B cell (primary cell): ENCODE results near the gene DIRAS1. TPM values are rescaled to one million over a fixed set of nuclear protein-coding genes. Genes with fewer than 3 reads are reported as not detected.

ENCODE experiments used
- ATAC-seq: fragments of 200-7000 bp; cut with Tn5 transposase; one replicate; pipeline ENCODE4 v1.10.0; 2021; ENCODE audit warnings: low read depth, mild to moderate bottlenecking, moderate number of reproducible peaks, moderate library complexity
- CTCF ChIA-PET: fragments of 350-600 bp; sonication (Branson Sonifier 250); formaldehyde crosslinking; loops from one replicate; lab custom pipeline; 2021; ENCODE audit warnings: antibody characterized with exemption, inconsistent platforms; lab: Charles Lee
- POLR2A ChIA-PET: fragments of 350-600 bp; sonication (Branson Sonifier 250); formaldehyde crosslinking; loops from one replicate; lab custom pipeline; 2021; ENCODE audit warnings: antibody characterized with exemption; lab: Charles Lee
- DNase-seq: peaks from one replicate; pipeline ENCODE4 v3.0.0; 2013
- H2AFZ ChIP-seq: 2 replicates; pipeline ENCODE4 v1.6.1; 2012; ENCODE audit warnings: mild to moderate bottlenecking, low read depth, low read length; ENCODE audit not compliant: insufficient read depth, poor library complexity, severe bottlenecking
- H3K27ac ChIP-seq, 2 donors: 1 replicate in 1 of 2; 2 replicates in 1 of 2; pipeline ENCODE4 v1.5.1; 2012 to 2013; ENCODE audit warnings: low read length in 2 of 2, mild to moderate bottlenecking in 2 of 2, moderate library complexity in 1 of 2
- H3K27me3 ChIP-seq, 4 experiments: fragments of 200-600 bp in 1 of 4; sonication (generic) in 1 of 4; replicated peaks in 1 of 4; 1 replicate in 2 of 4; 2 replicates in 2 of 4; pipeline versions ENCODE4 v1.6.1 to v1.7.0; 2013 to 2016; ENCODE audit warnings: low read length in 3 of 4, mild to moderate bottlenecking in 2 of 4, mixed read lengths in 1 of 4, moderate library complexity in 1 of 4; ENCODE audit not compliant: insufficient read depth in 4 of 4, control insufficient read depth in 3 of 4; ENCODE audit errors: control extremely low read depth in 1 of 4
- H3K36me3 ChIP-seq, 2 experiments: replicated peaks in 1 of 2; 1 replicate in 1 of 2; 2 replicates in 1 of 2; pipeline versions ENCODE4 v1.6.1 to v1.7.1; 2013; ENCODE audit warnings: low read length in 1 of 2; ENCODE audit not compliant: insufficient read depth in 2 of 2, control insufficient read depth in 1 of 2; ENCODE audit errors: control extremely low read depth in 1 of 2, extremely low read depth in 1 of 2
- H3K4me1 ChIP-seq, 2 donors: fragments of 200-600 bp in 1 of 2; sonication (generic) in 1 of 2; 1 replicate in 1 of 2; 2 replicates in 1 of 2; pipeline versions ENCODE4 v1.5.1 to v1.6.1; 2013 to 2017; ENCODE audit warnings: low read length in 2 of 2; ENCODE audit not compliant: control insufficient read depth in 2 of 2, insufficient read depth in 2 of 2
- H3K4me2 ChIP-seq: replicated peaks from 2 replicates; pipeline ENCODE3; 2012; ENCODE audit warnings: mild to moderate bottlenecking, low read depth, low read length; ENCODE audit not compliant: poor library complexity, severe bottlenecking
- H3K4me3 ChIP-seq, 5 experiments: fragments of 200-600 bp in 1 of 5; sonication (generic) in 1 of 5; 1 replicate in 3 of 5; 2 replicates in 2 of 5; pipeline versions ENCODE4 v1.5.1 to v1.7.0; 2011 to 2016; ENCODE audit warnings: low read length in 4 of 5, mild to moderate bottlenecking in 4 of 5, low read depth in 2 of 5, control low read depth in 1 of 5, moderate library complexity in 1 of 5; ENCODE audit not compliant: insufficient read depth in 1 of 5; ENCODE audit errors: control extremely low read depth in 1 of 5, extremely low read depth in 1 of 5
- H3K79me2 ChIP-seq: fragments of 200-600 bp; sonication (generic); one replicate; pipeline ENCODE4 v1.6.0; 2016; ENCODE audit warnings: low read length; ENCODE audit not compliant: control insufficient read depth, insufficient read depth
- H3K9ac ChIP-seq: fragments of 200-600 bp; sonication (generic); 2 replicates; pipeline ENCODE4 v1.6.1; 2017; ENCODE audit warnings: mild to moderate bottlenecking, low read length, moderate library complexity
- H3K9me3 ChIP-seq, 3 donors: one replicate each; pipeline versions ENCODE4 v1.6.1 to v1.7.1; 2013; ENCODE audit warnings: low read length in 2 of 3; ENCODE audit not compliant: control insufficient read depth in 2 of 3, insufficient read depth in 1 of 3; ENCODE audit errors: control extremely low read depth in 1 of 3
- H4K20me1 ChIP-seq: 2 replicates; pipeline ENCODE4 v1.6.0; 2012; ENCODE audit warnings: mild to moderate bottlenecking, low read length; ENCODE audit not compliant: insufficient read depth, control insufficient read depth, poor library complexity, severe bottlenecking
- H3K27ac Mint-ChIP-seq: one replicate; pipeline ENCODE4 v1.8.0; 2021; ENCODE audit warnings: mixed read lengths
- H3K27me3 Mint-ChIP-seq: one replicate; pipeline ENCODE4 v1.8.0; 2021; ENCODE audit warnings: mixed read lengths
- H3K4me1 Mint-ChIP-seq: one replicate; pipeline ENCODE4 v1.8.0; 2021; ENCODE audit warnings: mixed read lengths
- H3K4me3 Mint-ChIP-seq: one replicate; pipeline ENCODE4 v1.8.0; 2021; ENCODE audit warnings: mixed read lengths
- H3K9me3 Mint-ChIP-seq: one replicate; pipeline ENCODE4 v1.8.0; 2022; ENCODE audit warnings: mixed read lengths; ENCODE audit not compliant: insufficient read depth
- CTCF ChIP-seq: fragments of 200-600 bp; IDR thresholded peaks from one replicate; pipeline ENCODE4 v1.8.0; 2022; ENCODE audit warnings: antibody characterized with exemption, mild to moderate bottlenecking
- EZH2 ChIP-seq: IDR thresholded peaks from 2 replicates; pipeline ENCODE4 v1.6.1; 2012; ENCODE audit warnings: borderline replicate concordance, low read depth, mild to moderate bottlenecking, moderate library complexity, low read length; ENCODE audit not compliant: insufficient read depth, poor library complexity, severe bottlenecking
- WGBS: methylation state at CpG from one replicate; pipeline ENCODE4 v1.1.5; 2013; ENCODE audit warnings: missing lambda C conversion rate; ENCODE audit not compliant: insufficient coverage; 5-methylcytosine and 5-hydroxymethylcytosine counted together
- intact Hi-C: fragments of 100-400 bp; cut with micrococcal nuclease; formaldehyde crosslinking; loops from one replicate; pipeline ENCODE4 v1.10.0; 2022
- polyA plus RNA-seq: library from polyadenylated mRNA; depleted of rRNA; stranded (reverse); fragments of >200 nt; gene quantifications from 2 replicates; pipeline ENCODE4 v1.2.3, GENCODE V29; 2012
- total RNA-seq, 2 donors: library from RNA; stranded (reverse); fragments of 120-200 nt in 1 of 2; gene quantifications; 1 replicate in 1 of 2; 2 replicates in 1 of 2; pipeline versions ENCODE4 v1.2.3 to v1.2.4, GENCODE V29; 2013 to 2022

The DIRAS1 gene
- total and polyA plus RNA-seq, 2 donors (not counting 1 experiment from before 2014, with no cell fraction given) = 5.2 to 23.7 TPM

GRCh38 chr19:2740314-2740656, 19.1 kb upstream of the DIRAS1 start:
- no peak overlapping the region for H3K4me3 ChIP-seq

More at GRCh38 chr19:2740314-2740656, 19.1 kb upstream of the DIRAS1 start:
- peak overlapping the region; percentile 92 for H3K4me3 Mint-ChIP-seq
- peaks cover 5 to 19% of the 10 kb centered on the region in 2 experiments for H3K36me3 ChIP-seq
- H3K4me1 Mint-ChIP-seq = peaks cover 23% of the 10 kb centered on the region
- CTCF ChIA-PET = interaction anchor here (1.1 to 2.6 kb wide), 2 partner anchors 42 to 92 kb away, joined by 3 to 20 read pairs; no protein-coding TSS in a partner anchor
- H2AFZ ChIP-seq = peak overlapping the region; percentile 76
- TF ChIP-seq EZH2 (no peak), CTCF (no peak)
- H4K20me1 ChIP-seq = peaks cover 13% of the 10 kb centered on the region
- H3K4me1 ChIP-seq = peaks cover 10 to 18% of the 10 kb centered on the region in 2 donors
- H3K9ac ChIP-seq = peak overlapping the region; percentile 94
- H3K27me3 ChIP-seq = no peaks in the 10 kb centered on the region
- ATAC-seq (no peak), DNase-seq (no peak)
- intact Hi-C loops = loop anchor here (1.0 to 10.0 kb wide), 4 partner anchors 9 to 265 kb away; partner anchors contain the start of genes GADD45B, GNG7 and SGTA
- peaks cover 10% of the 10 kb centered on the region for H3K27me3 Mint-ChIP-seq
- peaks cover 0 to 12% (median 0%) of the 10 kb centered on the region in 3 donors for H3K9me3 ChIP-seq
- peaks cover 30% of the 10 kb centered on the region for H3K79me2 ChIP-seq
- H3K4me2 ChIP-seq = peak overlapping the region; percentile 94
- 67% methylated on average over 8 of the region's 13 CpGs for whole genome bisulfite sequencing
- H3K27ac Mint-ChIP-seq = peak overlapping the region; percentile 81
- H3K9me3 Mint-ChIP-seq = no peaks in the 10 kb centered on the region
- POLR2A ChIA-PET = interaction anchor here (0.7 kb wide), 1 partner anchor 38 kb away, joined by 4 read pairs; the partner anchor contains the start of gene GNG7
- H3K27ac ChIP-seq = no peak overlapping the region
